ENCODE data around the gene SEC61A1.

SEC61A1 gene

GRCh38 chr3:128083396-128083795, 31.2 kb downstream of the SEC61A1 start:
- Histone ChIP-seq H3K4me3 (replicated peaks; ENCODE audit: low read depth, low read length) (no peak overlapping the region), H3K36me3 (ENCODE audit: control insufficient read depth, insufficient read depth, low read length) (peaks cover 42% of the 10 kb centered on the region), H3K27me3 (replicated peaks; ENCODE audit: control insufficient read depth, insufficient read depth, low read length) (no peaks in the 10 kb centered on the region)
- TF ChIP-seq CTCF (IDR thresholded peaks at IDR 0.05; ENCODE audit: insufficient read depth, low read length, poor library complexity, severe bottlenecking), result no peak
- no peak for DNase-seq (ENCODE audit: extremely low read depth, insufficient read length)

- Histone ChIP-seq H3K4me3 (replicated peaks; ENCODE audit: low read depth, low read length) (no peak overlapping the region), H3K36me3 (ENCODE audit: control insufficient read depth, insufficient read depth, low read length) (peaks cover 38% of the 10 kb centered on the region), H3K27me3 (replicated peaks; ENCODE audit: control insufficient read depth, insufficient read depth, low read length) (no peaks in the 10 kb centered on the region)
- DNase-seq (ENCODE audit: extremely low read depth, insufficient read length), result no peak
- TF ChIP-seq CTCF (IDR thresholded peaks at IDR 0.05; ENCODE audit: insufficient read depth, low read length, poor library complexity, severe bottlenecking), result no peak
These were observed 31.9 kb downstream of the SEC61A1 start for GRCh38 chr3:128083980-128084674.

GRCh38 chr3:128084675-128085021, 32.4 kb downstream of the SEC61A1 start:
- DNase-seq (ENCODE audit: extremely low read depth, insufficient read length), result no peak
- no peak overlapping the region for H3K4me3 ChIP-seq (replicated peaks; ENCODE audit: low read depth, low read length)
- H3K27me3 ChIP-seq (replicated peaks; ENCODE audit: control insufficient read depth, insufficient read depth, low read length), result no peaks in the 10 kb centered on the region
- peaks cover 35% of the 10 kb centered on the region for H3K36me3 ChIP-seq (ENCODE audit: control insufficient read depth, insufficient read depth, low read length)
- no peak for TF ChIP-seq CTCF (IDR thresholded peaks at IDR 0.05; ENCODE audit: insufficient read depth, low read length, poor library complexity, severe bottlenecking)

- H3K4me3 ChIP-seq (replicated peaks; ENCODE audit: low read depth, low read length), result no peak overlapping the region
- no peaks in the 10 kb centered on the region for H3K27me3 ChIP-seq (replicated peaks; ENCODE audit: control insufficient read depth, insufficient read depth, low read length)
- H3K36me3 ChIP-seq (ENCODE audit: control insufficient read depth, insufficient read depth, low read length), result peaks cover 22% of the 10 kb centered on the region
- no peak for DNase-seq (ENCODE audit: extremely low read depth, insufficient read length)
- TF ChIP-seq CTCF (IDR thresholded peaks at IDR 0.05; ENCODE audit: insufficient read depth, low read length, poor library complexity, severe bottlenecking), result no peak
These were observed 36.9 kb downstream of the SEC61A1 start for GRCh38 chr3:128089135-128089534.

GRCh38 chr3:128091586-128091985, 39.3 kb downstream of the SEC61A1 start:
- Histone ChIP-seq H3K36me3 (ENCODE audit: control insufficient read depth, insufficient read depth, low read length) (peaks cover 19% of the 10 kb centered on the region), H3K4me3 (replicated peaks; ENCODE audit: low read depth, low read length) (no peak overlapping the region), H3K27me3 (replicated peaks; ENCODE audit: control insufficient read depth, insufficient read depth, low read length) (no peaks in the 10 kb centered on the region)
- no peak for TF ChIP-seq CTCF (IDR thresholded peaks at IDR 0.05; ENCODE audit: insufficient read depth, low read length, poor library complexity, severe bottlenecking)
- no peak for DNase-seq (ENCODE audit: extremely low read depth, insufficient read length)
